Fibroblast of mammary gland (primary cell): ENCODE results near the gene CFAP77.

ENCODE experiments used
- DNase-seq: peaks from one replicate; pipeline ENCODE4 v3.0.0-alpha.2; 2010; ENCODE audit warnings: low read depth
- H3K4me3 ChIP-seq: 2 replicates; pipeline ENCODE4 v1.5.1; 2011; ENCODE audit warnings: low read depth, mild to moderate bottlenecking, low read length, moderate library complexity; ENCODE audit not compliant: control insufficient read depth
- CTCF ChIP-seq: conservative IDR thresholded peaks from 2 replicates; pipeline ENCODE4 v1.5.1; 2011; ENCODE audit warnings: low read depth, low read length, inconsistent platforms; ENCODE audit not compliant: control insufficient read depth, insufficient read depth

Gene CFAP77

GRCh38 chr9:132458432-132458831 is 48.4 kb downstream of the CFAP77 start:
- DNase-seq = no peak
- H3K4me3 ChIP-seq = no peak overlapping the region
- TF ChIP-seq CTCF = no peak

DNA sequence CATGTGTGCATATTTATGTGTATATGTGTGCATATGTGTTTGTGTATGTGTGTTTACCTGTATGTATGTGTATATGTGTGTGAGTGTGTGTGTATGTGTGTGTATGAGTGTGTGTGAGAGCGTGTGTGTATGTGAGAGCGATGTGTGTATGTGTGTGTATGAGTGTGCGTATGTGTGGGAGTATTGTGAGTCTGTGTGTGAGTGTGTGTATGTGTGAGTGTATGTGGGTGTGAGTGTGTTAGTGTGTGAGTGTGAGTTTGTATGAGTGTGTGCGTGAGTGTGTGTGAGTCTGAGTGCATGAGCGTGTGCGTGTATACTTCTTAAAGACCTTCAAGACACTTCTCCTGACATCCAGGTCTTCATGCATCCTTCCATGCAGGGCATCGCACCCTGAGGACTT is 49.6 kb downstream of the CFAP77 start:
- no peak for DNase-seq
- H3K4me3 ChIP-seq = no peak overlapping the region
- no peak for TF ChIP-seq CTCF

DNA sequence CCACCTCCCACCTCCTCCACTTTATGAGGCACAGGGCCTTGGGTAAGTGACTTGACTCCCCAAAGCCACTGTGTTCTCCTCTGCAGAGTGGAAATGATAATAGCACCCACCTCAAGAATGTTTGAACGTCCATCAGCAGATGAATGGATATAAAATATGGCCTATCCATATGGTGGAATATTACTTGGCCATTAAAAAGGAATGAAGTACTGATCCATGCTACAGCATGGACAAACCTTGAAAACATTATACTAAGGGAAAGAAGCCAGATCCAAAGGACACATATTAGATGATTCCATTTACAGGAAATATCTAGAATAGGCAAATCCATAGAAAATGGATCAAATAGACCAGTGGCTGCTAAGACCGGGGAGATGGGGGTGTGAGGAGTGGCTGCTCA is 50.2 kb downstream of the CFAP77 start:
- H3K4me3 ChIP-seq = no peak overlapping the region
- DNase-seq = no peak
- TF ChIP-seq CTCF = no peak

DNA sequence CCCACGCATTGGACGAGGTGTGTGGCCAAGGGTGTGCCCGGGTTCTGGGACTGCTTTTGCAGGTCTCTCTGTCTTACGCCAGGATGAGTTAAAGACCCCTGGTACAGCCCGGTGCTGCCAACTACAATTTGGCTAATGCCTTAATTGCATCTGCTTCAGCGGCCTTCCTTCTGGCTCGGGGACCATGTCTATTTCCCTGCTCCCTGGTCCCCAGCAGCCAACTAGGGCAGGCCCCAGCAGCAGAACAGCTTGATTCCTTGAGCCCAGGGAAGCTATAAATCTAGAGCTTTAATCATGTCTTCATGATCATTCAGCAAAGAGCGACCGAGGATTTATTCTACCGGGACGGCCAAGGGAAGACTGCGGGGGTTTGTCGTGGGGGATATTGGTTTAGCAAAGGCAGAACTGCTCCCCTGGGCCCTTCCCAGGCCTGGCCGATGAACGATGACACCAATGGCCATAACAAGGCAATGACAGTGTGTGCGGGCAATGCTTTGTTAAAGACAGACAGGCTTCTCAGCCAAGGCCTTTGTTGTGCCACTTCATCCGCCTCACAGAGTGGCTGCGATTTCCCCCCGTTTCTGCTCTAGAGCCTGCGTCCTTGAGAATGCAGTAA is 51.4 kb downstream of the CFAP77 start:
- H3K4me3 ChIP-seq = no peak overlapping the region
- no peak for DNase-seq
- TF ChIP-seq CTCF = no peak

- no peak for DNase-seq
- no peak overlapping the region for H3K4me3 ChIP-seq
- no peak for TF ChIP-seq CTCF
These were observed 52.0 kb downstream of the CFAP77 start for GRCh38 chr9:132461971-132462370.

- no peak for TF ChIP-seq CTCF
- H3K4me3 ChIP-seq = no peak overlapping the region
- DNase-seq = no peak
These were observed 54.5 kb downstream of the CFAP77 start for GRCh38 chr9:132464547-132464946.

GRCh38 chr9:132465131-132465635 is 55.2 kb downstream of the CFAP77 start:
- no peak overlapping the region for H3K4me3 ChIP-seq
- TF ChIP-seq CTCF = no peak
- no peak for DNase-seq
